HG03432 (cell line): ENCODE measurements around the gene PCDHB5.
"Not testable (repeated sequence)": the region's sequence is repeated elsewhere in the genome, so short reads cannot be mapped to it uniquely, and the experiment has no call there.

Experiments
- ATAC-seq: cut with Tn5 transposase; IDR thresholded peaks from one replicate; pipeline ENCODE4 v1.9.1; 2021; ENCODE audit warnings: mild to moderate bottlenecking, moderate library complexity; ENCODE audit not compliant: unreplicated experiment

Gene PCDHB5

GRCh38 chr5:141151632-141152031, 16.6 kb downstream of the PCDHB5 start:
- not testable (repeated sequence) for ATAC-seq

- ATAC-seq = not testable (repeated sequence)
Observed at GRCh38 chr5:141152096-141152495, 17.1 kb downstream of the PCDHB5 start.

GRCh38 chr5:141155540-141156374, 20.8 kb downstream of the PCDHB5 start:
- ATAC-seq = no peak

- ATAC-seq = not testable (repeated sequence)
Observed at GRCh38 chr5:141157356-141157755, 22.4 kb downstream of the PCDHB5 start.

GRCh38 chr5:141157901-141158300, 22.9 kb downstream of the PCDHB5 start:
- ATAC-seq = not testable (repeated sequence)

- ATAC-seq = no peak
Observed at GRCh38 chr5:141172381-141173204, 37.6 kb downstream of the PCDHB5 start, which contains the start of gene PCDHB7. Gene PCDHB7, plus strand, starts transcription at chr5:141172644. Its CDS starts 192 bp downstream, at chr5:141172836.

GRCh38 chr5:141174291-141175104, 39.5 kb downstream of the PCDHB5 start:
- ATAC-seq = not testable (repeated sequence)

GRCh38 chr5:141175933-141176332, 40.9 kb downstream of the PCDHB5 start:
- no peak for ATAC-seq

- ATAC-seq = not testable (repeated sequence)
Observed at GRCh38 chr5:141177577-141178191, 42.7 kb downstream of the PCDHB5 start, which contains the start of gene PCDHB8. Gene PCDHB8, plus strand, starts transcription at chr5:141177790. Its CDS starts 245 bp downstream, at chr5:141178035.

- ATAC-seq = not testable (repeated sequence)
Observed at GRCh38 chr5:141179371-141179770, 44.4 kb downstream of the PCDHB5 start.

GRCh38 chr5:141179876-141180275, 44.9 kb downstream of the PCDHB5 start:
- ATAC-seq = not testable (repeated sequence)

GRCh38 chr5:141180313-141180712, 45.3 kb downstream of the PCDHB5 start:
- no peak for ATAC-seq

- no peak for ATAC-seq
Observed at GRCh38 chr5:141182248-141182647, 47.2 kb downstream of the PCDHB5 start, which contains the start of gene PCDHB16. Gene PCDHB16, plus strand, starts transcription at chr5:141182387. Its CDS starts 173 bp downstream, at chr5:141182560.

GRCh38 chr5:141184117-141184855, 49.3 kb downstream of the PCDHB5 start:
- ATAC-seq = not testable (repeated sequence)

GRCh38 chr5:141186897-141187512, 52.0 kb downstream of the PCDHB5 start, which contains the start of gene PCDHB9:
Gene PCDHB9, plus strand, starts transcription at chr5:141187161. Its CDS starts 158 bp downstream, at chr5:141187319.
- ATAC-seq = no peak
